Left lobe of liver (tissue), 2 donors: ENCODE measurements around the gene FADS2. TPM values are rescaled to one million over a fixed set of nuclear protein-coding genes. Genes with fewer than 3 reads are reported as not detected.

Experiments used
- ATAC-seq: fragments of 200-7000 bp; cut with Tn5 transposase; one replicate; pipeline ENCODE4 v1.9.1; 2020; ENCODE audit warnings: mild to moderate bottlenecking, moderate library complexity
- DNase-seq: peaks from one replicate; pipeline ENCODE4 v3.0.0-alpha.2; 2020; ENCODE audit warnings: low spot score
- total RNA-seq: library from RNA; stranded (reverse); gene quantifications from one replicate; pipeline ENCODE4 v1.2.1, GENCODE V29; 2021
- donor health status: DM: no; HTN: no; CAD: no; lungs with moderate emphysema.
- donor health status: DM: no; HTN: yes; CAD: no.

Gene FADS2
- total RNA-seq, 1 donor from 2014 or later, result 113 TPM

DNA sequence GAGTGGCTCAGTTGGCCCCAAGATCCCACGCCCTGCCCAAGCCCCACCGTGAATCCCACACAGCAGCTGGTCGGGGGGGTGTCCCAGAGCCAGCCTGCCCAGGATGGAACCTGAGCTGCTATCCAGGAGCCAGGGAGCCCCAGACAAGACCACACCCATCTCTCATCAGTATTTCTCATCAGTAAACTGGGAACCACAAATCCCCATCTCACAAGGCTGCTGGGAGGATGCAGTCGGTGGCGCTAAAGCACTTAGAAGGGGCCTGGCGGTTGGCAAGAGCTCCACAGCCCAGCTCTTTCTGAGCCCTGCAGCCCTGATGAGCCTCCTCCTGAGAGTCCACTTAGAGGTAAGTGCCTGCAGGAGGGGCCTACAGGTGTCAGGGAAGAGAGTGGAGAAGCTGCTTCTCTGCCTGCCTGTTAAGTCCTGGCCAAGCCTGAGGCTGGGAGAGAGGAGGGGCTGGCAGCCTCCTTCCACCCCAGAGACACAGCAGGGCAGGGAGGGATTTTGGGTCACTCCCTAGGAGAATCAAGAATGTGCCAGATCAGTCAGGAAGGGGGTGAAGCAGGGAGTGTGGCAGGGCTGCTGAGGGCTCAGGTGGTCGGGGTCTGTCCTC lies 57.2 kb downstream of the FADS2 start:
- no peak for DNase-seq
- ATAC-seq, result no peak

DNA sequence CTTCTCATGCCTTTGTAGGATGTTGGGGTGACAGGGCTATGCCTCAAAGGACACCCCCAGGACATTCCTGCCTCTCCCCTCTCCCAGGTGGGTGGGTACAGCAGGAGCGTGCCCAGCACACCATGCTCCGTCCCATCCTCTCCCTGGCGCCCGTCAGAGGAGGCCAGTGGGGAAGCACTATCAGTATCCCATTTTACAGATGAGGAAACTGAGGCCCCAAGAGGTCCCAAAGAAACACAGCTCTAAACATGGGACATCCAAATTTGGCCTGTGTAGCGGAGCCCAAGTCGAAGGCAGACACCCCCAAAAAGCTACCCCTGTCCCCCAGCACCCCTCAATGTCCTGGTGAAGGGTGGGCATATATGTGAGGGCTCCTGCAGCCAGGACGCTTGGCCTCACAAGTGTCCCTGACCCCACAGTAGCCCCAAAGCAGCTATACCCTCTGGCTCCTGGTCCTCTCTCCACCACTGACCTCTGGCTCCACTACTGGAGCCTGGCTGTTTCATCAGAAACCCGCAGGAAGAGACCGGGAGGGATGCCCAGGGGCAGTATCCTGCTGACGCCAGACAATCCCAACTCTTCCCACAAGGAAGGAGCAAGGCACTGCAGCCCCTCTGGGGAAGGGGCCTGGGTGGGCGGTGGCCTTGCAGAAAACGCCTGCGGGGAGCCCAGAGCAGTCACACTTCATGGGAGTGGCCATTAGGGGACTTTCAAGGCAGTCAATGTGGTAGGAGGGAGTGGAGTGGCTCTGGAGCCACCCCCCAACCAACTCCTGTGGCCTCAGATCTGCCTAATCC lies 57.9 kb downstream of the FADS2 start:
- ATAC-seq (no peak), DNase-seq (no peak)

DNA sequence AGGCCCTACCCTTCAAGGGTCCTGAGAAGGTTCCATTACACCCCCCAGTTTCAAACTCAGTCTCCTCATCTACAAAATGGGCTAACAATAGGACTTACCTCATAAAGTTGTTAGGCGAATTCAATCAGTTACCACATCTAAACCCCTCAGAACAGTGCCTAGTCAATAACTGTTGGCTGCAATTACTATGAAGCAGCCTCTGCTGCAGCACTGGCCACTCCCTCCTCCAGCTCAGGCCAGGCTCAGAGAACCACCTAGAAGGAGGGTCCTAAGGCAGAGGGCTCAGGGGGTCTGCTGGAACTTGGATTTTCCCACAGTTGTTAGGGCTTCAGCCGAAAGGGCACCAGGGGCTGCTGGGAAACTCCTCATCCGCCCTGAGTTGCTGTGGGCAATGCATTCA lies 58.5 kb downstream of the FADS2 start:
- ATAC-seq, result no peak
- no peak for DNase-seq

DNA sequence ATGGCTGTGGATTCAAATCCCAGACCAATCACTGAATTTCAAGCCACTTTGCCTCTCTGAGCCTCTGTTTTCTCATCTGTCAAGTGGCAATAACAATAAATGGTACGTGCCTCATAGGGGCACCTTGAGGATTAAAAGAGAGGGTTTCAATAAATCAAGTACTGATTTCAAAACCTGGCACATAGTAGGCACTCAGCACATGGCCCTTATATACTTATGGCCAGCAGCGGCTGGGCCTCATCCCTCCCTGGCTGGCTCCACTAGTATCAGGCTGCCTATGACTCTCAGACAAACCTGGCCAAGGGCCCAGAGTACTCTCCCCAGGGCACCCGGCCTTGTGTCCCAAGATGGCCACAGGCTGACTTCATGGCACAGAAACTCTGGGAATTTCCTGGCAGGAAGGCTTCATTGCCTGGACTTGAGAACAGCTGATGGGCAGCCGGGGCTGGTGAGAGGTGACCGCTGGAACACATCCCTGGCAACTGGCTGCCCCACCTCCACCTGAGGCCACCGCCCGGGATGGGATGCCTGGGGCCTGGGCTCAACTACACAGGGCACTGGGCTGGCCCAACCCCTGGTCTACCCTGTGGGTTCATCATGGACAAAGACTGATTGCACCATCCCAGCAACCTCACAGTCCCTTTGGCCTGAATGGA lies 59.9 kb downstream of the FADS2 start:
- ATAC-seq, result no peak

DNA sequence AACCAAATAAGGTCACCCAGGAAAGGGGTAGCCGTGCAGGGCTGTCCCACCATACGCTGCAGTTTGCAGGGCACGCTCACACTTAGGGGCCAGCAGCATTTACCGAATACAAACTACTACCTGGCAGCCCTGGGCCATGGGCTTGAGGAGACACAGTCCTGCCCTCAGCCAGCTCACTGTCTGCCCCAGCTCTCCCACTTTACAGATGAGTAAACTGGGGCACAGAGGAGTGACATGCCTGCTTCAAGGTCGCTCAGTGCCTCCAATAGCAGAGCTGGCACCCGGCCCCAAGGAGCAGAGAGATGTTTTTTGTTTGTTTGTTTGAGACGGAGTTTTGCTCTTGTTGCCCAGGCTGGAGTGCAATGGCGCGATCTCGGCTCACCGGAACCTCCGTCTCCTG lies 60.5 kb downstream of the FADS2 start:
- DNase-seq, result no peak
- ATAC-seq, result no peak

More for the DNA sequence above, 59.9 kb downstream of the FADS2 start:
- DNase-seq, result no peak

DNA sequence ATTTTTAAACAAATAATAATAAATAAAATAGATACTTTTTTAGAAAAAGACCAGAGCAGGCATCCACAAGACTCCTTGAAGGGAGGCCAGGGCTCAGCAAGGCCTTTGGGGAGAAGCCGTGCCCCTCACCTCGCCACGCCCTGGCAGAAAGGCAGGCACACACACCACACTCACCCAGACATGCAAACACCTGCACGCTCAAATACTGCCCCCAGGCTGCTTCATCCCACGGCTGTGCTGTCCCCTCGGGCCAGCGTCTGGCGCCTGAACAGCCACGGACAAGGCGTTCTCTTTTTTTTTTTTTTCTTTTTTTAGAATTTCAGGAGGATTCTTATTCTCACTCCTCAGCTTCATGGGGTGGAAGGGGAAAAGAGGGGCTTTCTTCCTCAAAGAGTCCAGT lies 61.7 kb downstream of the FADS2 start:
- ATAC-seq (no peak), DNase-seq (no peak)

DNA sequence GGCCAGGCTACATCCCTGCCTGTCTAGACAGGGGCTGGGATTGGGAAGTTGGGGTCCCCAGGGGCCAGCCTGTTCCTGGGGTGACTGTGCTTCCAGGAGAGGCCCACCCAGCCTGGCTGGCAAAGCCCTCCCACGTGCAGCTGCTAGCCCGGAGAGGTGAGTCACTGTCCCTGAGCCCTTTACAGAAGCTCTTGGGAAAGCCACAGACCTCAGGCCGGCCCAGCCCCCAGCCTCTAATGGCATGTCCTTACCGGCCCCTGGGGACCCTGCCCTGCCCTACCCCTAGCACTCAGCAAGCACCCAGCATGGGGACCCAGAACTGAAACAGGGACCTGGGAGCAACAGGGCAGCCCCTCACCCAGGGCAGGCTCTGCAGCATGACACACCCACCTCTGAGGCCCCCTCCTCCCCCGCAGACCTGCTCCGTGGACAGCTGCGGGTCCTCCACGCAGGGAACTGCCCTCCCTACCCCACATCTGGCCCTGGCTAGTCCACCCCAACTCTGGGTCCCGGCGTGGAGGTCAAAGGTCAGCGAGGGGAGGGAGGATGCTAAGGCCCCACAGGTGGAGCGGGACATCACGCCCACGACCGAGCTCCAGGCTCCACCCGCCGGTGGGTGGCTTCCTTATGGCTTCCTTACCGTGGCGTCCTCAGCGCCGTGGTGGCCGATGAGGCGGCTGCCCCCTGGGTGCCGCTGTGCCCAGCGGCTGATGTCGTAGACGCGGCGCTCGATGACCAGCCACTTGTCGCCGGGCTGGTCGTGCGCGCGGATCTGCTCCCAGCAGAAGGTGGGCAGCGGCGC lies 62.6 kb downstream of the FADS2 start:
- peak; percentile 23 for ATAC-seq
- DNase-seq, result peak; percentile 59

DNA sequence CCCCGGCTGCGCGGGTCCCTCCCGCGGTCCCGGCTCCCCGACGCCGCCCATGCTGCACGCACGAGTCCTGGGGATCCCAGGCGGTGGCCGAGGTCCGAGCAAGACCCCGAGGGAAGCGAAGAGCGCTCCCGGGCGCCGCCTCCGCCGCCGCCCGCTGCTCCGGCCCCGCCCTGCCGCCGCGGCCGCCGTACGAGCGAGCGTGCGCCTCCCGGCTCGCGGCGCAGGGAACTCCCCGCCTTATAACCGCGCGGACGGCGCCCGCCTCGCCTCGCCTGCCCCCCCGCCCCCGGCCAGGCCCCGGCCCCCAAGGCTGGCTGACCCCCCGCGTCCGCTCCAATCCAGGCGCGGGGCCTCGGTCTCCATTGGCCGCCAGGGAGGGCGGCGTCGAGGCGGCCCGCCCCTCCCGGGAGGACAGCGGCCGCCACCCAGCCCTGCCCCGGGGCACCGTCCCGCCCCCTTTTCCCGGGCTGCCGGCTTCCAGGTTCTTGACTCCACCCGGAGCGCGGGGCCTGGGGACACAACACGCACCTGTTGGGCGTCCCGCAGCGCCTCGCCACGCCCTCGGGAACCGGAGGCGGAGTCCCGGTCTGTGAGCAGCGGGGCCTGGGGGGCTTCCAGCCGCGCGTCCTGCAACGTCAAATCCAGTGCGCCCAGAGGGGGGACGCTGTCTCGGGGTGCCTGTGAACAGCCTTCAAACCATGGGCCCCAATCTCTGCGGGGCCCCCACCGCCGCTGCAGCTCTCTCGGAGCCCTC lies 63.4 kb downstream of the FADS2 start, which contains the start of gene FADS3:
Gene FADS3, minus strand, starts transcription at position 215 of the 754 bp plus-strand sequence. Its CDS starts 164 bp downstream, at position 51.
- DNase-seq (peak; percentile 95), ATAC-seq (peak; percentile 96)

DNA sequence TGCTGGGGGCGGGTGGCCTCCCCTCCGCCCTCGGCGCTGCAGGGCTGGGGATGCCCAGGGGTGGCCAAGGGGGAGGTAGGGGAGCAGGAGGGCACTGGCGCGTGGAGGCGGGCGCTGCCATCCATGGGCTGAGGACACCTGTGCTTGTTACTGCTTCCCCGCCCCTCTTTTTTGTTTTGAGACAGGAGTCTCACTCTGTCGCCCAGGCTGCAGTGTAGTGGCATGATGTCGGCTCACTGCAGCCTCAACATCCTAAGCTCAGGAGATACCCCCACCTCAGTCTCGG lies 63.9 kb downstream of the FADS2 start:
- ATAC-seq (no peak), DNase-seq (no peak)

DNA sequence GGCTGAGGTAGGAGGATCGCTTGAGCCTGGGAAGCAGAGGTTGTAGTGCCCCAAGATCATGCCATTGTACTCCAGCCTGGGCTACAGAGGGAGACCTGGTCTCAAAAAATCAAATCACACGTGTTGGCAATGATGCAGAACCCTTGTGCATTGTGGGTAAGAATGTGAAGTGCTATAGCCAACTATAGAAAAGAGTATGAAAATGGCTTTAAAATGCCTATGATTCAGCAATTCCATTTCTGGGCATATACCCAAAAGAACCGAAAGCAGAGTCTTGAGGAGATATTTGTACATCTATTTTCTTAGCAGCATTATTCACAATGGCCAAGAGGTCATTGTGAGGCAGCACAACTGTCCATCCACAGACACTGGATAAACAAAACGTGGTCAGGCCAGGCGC lies 65.9 kb downstream of the FADS2 start:
- ATAC-seq (no peak), DNase-seq (no peak)

DNA sequence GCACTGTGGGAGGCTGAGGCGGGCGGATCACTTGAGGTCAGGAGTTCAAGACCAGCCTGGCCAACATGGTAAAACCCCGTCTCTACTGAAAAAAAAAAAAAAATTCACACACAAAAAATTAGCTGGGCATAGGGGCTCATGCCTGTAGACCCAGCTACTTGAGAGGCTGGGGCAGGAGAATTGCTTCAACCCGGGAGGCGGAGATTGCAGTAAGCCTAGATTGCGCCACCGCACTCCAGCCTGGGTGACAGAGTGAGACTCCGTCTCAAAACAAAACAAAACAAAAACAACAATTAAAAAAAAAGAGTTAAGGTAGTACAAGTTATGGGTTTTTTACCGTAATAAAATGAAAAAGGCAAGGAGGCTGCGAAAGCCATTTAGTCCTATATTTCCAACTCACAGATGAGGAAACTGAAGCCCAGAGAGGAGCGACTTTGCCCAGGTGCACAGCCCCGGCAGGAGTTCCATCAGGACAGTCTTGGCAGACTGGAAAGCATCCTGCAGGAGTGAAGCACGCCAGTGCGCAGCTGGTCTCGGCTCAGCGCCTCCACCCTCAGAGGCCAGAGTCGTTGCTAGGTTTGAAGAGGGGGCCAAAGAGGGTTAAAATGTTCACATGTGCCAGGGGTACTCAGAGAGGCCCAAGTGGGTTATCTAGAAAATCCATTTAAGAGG lies 67.1 kb downstream of the FADS2 start:
- no peak for DNase-seq

DNA sequence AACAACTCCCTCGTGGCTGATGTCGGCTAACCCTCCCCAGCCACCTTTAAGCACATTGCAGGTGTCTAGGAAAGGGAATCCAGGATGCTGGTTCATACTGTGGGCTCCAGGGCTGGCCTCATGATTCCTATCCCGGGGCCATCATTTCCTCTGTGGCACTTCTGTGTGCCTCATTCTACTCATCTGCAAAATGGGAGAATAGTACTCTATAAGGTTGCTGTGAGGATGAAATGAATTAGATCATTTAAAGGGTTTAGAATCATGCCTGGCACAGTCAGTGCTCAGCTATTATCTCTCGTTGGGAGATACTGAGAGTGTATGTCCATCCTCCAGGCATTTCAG lies 67.6 kb downstream of the FADS2 start:
- ATAC-seq (no peak), DNase-seq (no peak)

More for the DNA sequence above, 67.1 kb downstream of the FADS2 start:
- ATAC-seq, result no peak

DNA sequence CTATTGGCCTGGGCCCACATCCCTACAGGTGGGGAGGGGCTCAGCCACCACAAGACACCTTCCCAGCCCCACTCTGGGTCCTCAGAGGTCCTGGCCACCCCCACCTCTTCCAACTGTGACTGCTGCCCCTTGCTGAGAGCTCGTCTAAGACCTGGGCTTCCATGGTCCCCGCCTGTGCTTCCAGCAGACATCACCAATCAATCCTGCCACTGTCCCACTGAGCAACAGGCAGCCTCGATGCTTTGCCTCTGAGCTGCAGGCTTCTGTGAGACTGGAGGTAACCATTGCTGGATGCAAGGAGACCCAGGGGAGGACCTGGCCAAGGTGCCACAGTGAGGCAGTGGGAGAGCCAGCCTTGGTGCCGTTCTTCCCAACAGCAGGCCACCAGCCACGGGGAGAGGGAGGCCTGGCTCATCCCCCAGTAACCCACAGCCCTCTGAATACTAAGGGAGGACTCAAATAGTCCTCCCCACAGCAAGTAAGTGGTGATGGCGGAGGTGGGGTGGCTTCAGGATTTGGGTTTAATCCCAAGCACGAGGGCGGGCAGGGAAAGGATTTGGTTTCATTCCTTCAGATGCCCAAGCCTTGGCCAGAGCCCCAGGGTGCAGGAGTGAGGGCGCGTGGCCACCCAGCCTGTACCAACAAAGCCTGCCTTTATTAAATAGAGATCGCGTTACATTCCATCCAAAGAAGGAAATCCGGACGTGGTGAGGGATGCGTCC lies 68.7 kb downstream of the FADS2 start:
- no peak for DNase-seq
- no peak for ATAC-seq

DNA sequence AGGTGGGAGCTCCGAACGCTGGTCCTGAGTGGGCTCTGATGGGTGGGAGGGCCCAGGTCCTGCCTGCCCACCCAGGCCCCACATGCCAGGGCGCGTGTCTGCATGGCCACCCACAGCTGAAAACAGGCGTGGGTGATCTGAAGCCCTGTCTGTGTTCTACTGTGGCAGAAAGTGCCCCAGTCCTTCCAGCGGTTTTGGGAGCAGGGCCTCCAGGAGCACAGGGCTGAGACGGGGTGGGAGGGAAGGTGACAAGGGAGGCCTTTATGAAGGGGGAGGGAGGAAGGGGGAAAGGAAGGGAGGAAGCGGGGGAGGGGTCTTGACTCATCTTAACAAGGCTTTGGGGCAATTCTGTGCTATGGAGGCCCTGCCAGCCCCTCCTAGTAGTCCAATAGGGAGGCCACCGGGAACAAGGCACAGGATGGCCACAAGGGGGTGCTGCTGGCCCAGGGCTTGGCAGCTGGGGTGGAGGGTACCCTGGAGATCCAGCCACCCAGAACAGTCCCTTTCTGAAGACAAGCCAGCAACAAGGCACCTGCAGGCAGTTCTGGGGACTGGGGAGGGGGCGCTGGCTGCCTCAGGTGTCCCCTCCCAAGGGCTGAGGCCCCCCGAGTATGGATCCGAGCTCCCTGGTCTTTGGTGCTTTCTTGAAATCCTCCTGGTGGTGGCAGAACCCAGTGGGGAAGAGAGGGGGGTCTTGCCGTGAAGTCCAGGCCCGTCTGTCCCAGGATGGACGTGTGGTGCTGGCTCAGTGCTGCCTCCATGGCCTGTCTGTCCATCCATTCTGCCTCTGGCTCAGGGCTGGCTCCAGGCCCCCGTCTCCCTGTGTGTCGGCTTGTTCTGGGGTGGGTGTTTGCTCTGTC lies 69.5 kb downstream of the FADS2 start:
- ATAC-seq, result peak; percentile 81

DNA sequence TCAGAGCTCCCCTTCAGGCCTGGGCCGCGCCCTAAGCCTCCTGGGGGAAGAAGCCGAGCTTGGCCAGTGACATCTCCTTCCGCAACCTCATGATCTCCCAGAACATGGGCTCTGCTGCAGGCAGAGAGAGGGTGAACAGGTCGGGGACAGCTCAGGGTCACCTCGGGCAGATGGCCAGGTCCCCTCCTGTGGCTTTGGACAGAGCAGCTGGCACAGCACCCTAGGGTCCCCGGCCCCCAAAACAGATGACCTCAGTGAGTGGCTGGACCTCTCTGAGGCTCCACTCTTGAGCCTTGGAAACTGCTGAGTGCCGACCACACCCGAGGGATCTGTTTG lies 70.1 kb downstream of the FADS2 start:
- DNase-seq (no peak), ATAC-seq (no peak)

More for the DNA sequence above, 69.5 kb downstream of the FADS2 start:
- peak; percentile 66 for DNase-seq

DNA sequence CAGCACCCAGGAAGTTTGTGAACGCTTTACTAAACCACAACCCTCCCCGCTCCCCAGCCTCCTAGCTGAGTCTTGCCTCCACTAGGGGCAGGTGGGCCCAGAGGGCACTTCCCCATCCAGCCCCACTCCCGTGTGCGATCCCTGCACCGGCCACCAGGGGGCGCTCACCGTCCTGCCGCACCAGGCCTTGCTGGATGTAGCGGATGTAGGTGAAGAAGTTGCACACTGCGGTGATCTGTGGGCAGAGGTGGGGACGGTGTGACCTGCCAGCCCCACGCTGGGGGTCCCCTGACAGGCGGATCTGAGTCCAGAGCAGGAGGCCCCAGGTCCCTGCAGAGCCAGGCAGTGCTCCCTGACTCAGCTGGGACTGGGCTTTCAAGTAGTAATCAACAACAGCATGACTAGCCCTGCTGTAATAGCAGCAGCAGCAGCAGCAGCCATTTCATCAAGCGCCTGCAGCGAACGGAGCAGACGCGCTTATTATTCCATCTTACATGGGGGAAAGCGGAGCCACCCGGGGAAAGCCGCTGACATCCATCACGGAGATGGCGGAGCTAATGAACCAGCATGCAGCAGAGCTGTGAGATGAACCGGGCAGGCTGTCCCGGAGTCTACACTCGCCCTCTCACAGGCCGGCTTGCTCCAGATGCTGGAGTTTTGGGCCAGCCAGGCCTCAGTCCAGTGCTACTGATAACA lies 71.2 kb downstream of the FADS2 start:
- DNase-seq (peak; percentile 84), ATAC-seq (peak; percentile 91)

DNA sequence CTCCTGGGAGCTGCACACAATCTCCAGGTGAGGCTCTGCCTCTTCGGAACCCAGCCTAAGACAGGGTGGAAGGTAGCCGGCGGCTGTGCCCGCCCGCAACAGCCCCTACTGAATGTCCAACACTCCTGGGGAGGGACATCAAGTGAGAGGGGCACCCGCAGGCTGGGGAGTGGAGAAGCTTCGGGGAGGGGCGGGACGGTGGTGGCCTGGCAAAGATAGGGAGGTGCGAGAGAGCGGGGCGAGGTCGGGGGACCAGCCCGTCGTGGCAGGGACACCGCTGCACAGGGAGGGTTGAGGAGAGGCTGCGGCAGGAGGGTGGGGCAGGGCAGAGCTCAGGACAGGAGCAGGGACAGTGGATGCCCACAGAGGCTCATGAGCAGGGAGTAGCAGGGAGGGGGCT lies 72.2 kb downstream of the FADS2 start:
- ATAC-seq (no peak), DNase-seq (no peak)

DNA sequence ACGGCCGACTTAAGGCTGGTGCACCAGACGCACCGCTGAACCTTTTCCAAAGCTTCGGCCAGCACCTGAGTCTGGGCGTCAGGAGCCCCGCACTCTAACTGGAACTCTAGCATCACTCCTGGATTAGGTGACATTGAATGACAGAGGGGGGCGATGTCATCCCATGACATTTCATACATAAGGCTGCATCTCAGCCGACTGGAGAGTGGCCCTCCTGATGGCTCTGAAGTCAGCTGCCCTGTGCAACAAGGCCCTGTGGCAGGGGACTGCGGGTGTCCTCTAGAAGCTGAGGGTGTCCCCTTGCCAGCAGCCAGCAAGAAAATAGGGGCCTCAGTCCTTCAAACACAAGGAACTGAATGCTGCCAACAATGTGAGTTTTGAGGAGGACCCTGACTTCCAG lies 73.3 kb downstream of the FADS2 start:
- DNase-seq (no peak), ATAC-seq (no peak)
